ENCODE data around the gene CYGB. TPM values are rescaled to one million over a fixed set of nuclear protein-coding genes. Genes with fewer than 3 reads are reported as not detected.

The CYGB gene
- total and polyA plus RNA-seq, 2 of the 13 experiments (the other 11 are each of a cell fraction or from before 2014, with no cell fraction given): 18.9 to 27.1 TPM

DNA sequence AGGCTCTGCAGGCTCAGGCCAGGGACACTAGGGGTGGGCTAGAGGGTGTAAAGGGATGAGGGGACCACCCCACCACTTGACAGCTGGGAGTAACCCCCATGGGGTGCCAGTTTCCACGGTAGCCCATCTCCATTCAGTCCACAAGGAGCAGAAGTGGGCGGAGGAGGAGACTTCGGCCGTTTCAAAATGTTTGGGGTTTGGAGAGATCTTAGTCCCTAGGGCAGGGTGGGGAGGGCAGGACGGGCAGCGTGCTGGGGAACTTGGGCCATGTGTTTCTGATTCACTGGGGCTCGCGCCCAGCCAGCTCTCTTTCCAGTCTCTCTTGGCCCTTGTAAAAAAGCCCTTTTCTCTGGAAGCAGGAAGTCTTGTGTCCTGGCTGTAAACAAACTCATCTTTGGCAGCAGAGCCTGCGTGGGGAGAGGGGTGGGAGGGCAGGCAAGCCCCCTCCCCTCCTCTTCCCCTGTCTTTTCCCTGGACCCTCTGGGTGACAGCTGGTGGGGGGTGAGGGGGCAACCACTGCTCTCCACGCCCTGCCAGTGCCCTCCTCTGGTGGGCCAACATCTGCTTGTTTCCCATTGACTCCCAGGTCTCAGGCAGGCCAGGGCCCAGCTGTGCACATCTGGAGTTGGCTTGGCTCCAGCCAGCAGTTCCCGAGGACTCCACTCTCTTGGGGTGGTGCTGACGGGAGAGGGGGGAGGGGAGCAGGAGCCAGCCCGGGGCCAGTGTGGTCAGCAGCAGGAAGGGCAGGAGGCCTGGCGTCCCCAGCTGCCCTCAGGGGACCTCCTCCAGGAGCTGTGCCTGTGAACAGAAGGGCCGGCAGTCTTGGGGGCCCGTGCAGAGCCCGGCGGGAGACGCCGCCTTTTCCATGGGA lies 8.1 kb downstream of the CYGB start (continued):
- TF ChIP-seq ZNF17 (CRISPR knock-in tag; IDR thresholded peaks at IDR 0.05) (no peak), ZNF790 (CRISPR knock-in tag; IDR thresholded peaks at IDR 0.05; ENCODE audit: borderline replicate concordance) (no peak; the same call in 1 of the 2 replicates), ZNF337 (CRISPR knock-in tag; IDR thresholded peaks at IDR 0.05; ENCODE audit: borderline replicate concordance, low read depth) (no peak), ZNF138 (CRISPR knock-in tag; IDR thresholded peaks at IDR 0.05; ENCODE audit: low read depth) (peak; percentile 83), ZEB1 (IDR thresholded peaks at IDR 0.05; ENCODE audit: insufficient replicate concordance, low read depth) (no peak), CBX1 (IDR thresholded peaks at IDR 0.05; ENCODE audit: low read depth) (no peak), HNF4G (IDR thresholded peaks at IDR 0.05; ENCODE audit: borderline replicate concordance, low read depth, low read length) (0 out of 2 replicates have a peak, but pooled peaks have one; percentile 5), HNF4G (CRISPR knock-in tag; IDR thresholded peaks at IDR 0.05; ENCODE audit: borderline replicate concordance, low read depth) (no peak), ZFP36 (IDR thresholded peaks at IDR 0.05; ENCODE audit: borderline replicate concordance, low read depth, low read length, partially characterized antibody) (no peak), RARA (CRISPR knock-in tag; IDR thresholded peaks at IDR 0.05) (peak; percentile 24; the same call in 1 of the 2 replicates), BCL6 (CRISPR knock-in tag; IDR thresholded peaks at IDR 0.05) (no peak), ETV5 (CRISPR knock-in tag; IDR thresholded peaks at IDR 0.05; ENCODE audit: borderline replicate concordance) (no peak; the same call in none of the 2 replicates), HOXA5 (CRISPR knock-in tag; IDR thresholded peaks at IDR 0.05) (no peak), ZNF296 (CRISPR knock-in tag; conservative IDR thresholded peaks at IDR 0.05) (0 out of 2 replicates have a peak, but pooled peaks have one; percentile 32), ERF (CRISPR knock-in tag; IDR thresholded peaks at IDR 0.05) (no peak)
- TF ChIP-seq, protein P1, sequence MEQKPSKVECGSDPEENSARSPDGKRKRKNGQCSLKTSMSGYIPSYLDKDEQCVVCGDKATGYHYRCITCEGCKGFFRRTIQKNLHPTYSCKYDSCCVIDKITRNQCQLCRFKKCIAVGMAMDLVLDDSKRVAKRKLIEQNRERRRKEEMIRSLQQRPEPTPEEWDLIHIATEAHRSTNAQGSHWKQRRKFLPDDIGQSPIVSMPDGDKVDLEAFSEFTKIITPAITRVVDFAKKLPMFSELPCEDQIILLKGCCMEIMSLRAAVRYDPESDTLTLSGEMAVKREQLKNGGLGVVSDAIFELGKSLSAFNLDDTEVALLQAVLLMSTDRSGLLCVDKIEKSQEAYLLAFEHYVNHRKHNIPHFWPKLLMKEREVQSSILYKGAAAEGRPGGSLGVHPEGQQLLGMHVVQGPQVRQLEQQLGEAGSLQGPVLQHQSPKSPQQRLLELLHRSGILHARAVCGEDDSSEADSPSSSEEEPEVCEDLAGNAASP (CRISPR knock-in tag; IDR thresholded peaks at IDR 0.05; ENCODE audit: borderline replicate concordance): peak; percentile 95
- TF ChIP-seq, protein P2, sequence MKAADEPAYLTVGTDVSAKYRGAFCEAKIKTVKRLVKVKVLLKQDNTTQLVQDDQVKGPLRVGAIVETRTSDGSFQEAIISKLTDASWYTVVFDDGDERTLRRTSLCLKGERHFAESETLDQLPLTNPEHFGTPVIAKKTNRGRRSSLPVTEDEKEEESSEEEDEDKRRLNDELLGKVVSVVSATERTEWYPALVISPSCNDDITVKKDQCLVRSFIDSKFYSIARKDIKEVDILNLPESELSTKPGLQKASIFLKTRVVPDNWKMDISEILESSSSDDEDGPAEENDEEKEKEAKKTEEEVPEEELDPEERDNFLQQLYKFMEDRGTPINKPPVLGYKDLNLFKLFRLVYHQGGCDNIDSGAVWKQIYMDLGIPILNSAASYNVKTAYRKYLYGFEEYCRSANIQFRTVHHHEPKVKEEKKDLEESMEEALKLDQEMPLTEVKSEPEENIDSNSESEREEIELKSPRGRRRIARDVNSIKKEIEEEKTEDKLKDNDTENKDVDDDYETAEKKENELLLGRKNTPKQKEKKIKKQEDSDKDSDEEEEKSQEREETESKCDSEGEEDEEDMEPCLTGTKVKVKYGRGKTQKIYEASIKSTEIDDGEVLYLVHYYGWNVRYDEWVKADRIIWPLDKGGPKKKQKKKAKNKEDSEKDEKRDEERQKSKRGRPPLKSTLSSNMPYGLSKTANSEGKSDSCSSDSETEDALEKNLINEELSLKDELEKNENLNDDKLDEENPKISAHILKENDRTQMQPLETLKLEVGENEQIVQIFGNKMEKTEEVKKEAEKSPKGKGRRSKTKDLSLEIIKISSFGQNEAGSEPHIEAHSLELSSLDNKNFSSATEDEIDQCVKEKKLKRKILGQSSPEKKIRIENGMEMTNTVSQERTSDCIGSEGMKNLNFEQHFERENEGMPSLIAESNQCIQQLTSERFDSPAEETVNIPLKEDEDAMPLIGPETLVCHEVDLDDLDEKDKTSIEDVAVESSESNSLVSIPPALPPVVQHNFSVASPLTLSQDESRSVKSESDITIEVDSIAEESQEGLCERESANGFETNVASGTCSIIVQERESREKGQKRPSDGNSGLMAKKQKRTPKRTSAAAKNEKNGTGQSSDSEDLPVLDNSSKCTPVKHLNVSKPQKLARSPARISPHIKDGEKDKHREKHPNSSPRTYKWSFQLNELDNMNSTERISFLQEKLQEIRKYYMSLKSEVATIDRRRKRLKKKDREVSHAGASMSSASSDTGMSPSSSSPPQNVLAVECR (CRISPR knock-in tag; IDR thresholded peaks at IDR 0.05; ENCODE audit: borderline replicate concordance): peak; percentile 49; the same call in 1 of the 2 replicates
- TF ChIP-seq, protein P3, sequence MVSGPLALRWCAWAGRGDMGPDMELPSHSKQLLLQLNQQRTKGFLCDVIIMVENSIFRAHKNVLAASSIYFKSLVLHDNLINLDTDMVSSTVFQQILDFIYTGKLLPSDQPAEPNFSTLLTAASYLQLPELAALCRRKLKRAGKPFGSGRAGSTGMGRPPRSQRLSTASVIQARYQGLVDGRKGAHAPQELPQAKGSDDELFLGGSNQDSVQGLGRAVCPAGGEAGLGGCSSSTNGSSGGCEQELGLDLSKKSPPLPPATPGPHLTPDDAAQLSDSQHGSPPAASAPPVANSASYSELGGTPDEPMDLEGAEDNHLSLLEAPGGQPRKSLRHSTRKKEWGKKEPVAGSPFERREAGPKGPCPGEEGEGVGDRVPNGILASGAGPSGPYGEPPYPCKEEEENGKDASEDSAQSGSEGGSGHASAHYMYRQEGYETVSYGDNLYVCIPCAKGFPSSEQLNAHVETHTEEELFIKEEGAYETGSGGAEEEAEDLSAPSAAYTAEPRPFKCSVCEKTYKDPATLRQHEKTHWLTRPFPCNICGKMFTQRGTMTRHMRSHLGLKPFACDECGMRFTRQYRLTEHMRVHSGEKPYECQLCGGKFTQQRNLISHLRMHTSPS (CRISPR knock-in tag; IDR thresholded peaks at IDR 0.05; ENCODE audit: low read depth): peak; percentile 20; the same call in 1 of the 2 replicates
- TF ChIP-seq, protein P4, sequence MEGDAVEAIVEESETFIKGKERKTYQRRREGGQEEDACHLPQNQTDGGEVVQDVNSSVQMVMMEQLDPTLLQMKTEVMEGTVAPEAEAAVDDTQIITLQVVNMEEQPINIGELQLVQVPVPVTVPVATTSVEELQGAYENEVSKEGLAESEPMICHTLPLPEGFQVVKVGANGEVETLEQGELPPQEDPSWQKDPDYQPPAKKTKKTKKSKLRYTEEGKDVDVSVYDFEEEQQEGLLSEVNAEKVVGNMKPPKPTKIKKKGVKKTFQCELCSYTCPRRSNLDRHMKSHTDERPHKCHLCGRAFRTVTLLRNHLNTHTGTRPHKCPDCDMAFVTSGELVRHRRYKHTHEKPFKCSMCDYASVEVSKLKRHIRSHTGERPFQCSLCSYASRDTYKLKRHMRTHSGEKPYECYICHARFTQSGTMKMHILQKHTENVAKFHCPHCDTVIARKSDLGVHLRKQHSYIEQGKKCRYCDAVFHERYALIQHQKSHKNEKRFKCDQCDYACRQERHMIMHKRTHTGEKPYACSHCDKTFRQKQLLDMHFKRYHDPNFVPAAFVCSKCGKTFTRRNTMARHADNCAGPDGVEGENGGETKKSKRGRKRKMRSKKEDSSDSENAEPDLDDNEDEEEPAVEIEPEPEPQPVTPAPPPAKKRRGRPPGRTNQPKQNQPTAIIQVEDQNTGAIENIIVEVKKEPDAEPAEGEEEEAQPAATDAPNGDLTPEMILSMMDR (CRISPR knock-in tag; IDR thresholded peaks at IDR 0.05): peak; percentile 22; the same call in 1 of the 2 replicates
